ENCODE results near the gene NRXN3. TPM values are rescaled to one million over a fixed set of nuclear protein-coding genes. Genes with fewer than 3 reads are reported as not detected.

NRXN3 gene
- not detected for total RNA-seq
- 0.06 TPM for total RNA-seq (2013)
- 0 to 0.12 (median 0) reads per million in 29 experiments for total RNA-seq

GRCh38 chr14:78170203-78170602 is at the start of gene NRXN3:
NRXN3 (plus strand) TSS chr14:78170373; CDS start chr14:78243094, 72,721 bp downstream.
- no peaks in the 10 kb centered on the region for H3K9me3 ChIP-seq
- POLR2A ChIA-PET = no interaction called here
- Mint-ChIP-seq H3K36me3 (no peaks in the 10 kb centered on the region), H3K4me1 (no peaks in the 10 kb centered on the region), H3K9me3 (peaks cover 0 to 3% (median 0%) of the 10 kb centered on the region in 3 donors), H3K4me3 (no peak within 1 kb of the TSS), H3K27ac (no peak within 1 kb of the TSS), H3K27me3 (peaks cover 24 to 29% of the 10 kb centered on the region in 2 donors)
- H3K4me3 ChIP-seq (ENCODE audit: control insufficient read depth in 1 of 2, extremely low read depth in 1 of 2, low read length in 1 of 2) = no peak within 1 kb of the TSS
- WGBS (ENCODE audit: insufficient coverage) = no CpG with 5 or more reads among the region's 7 CpGs
- H3K27ac ChIP-seq (ENCODE audit: low read length) = no peak within 1 kb of the TSS
- H3K4me1 ChIP-seq (ENCODE audit: control insufficient read depth in 1 of 2, extremely low read depth in 1 of 2, insufficient read depth in 2 of 2, low read length in 2 of 2) = no peaks in the 10 kb centered on the region
- ATAC-seq (replicated peaks in 1 of 4) (no peak), DNase-seq (no peak)
- no peaks in the 10 kb centered on the region for H3K36me3 ChIP-seq (ENCODE audit: control insufficient read depth in 2 of 2, extremely low read depth in 1 of 2, insufficient read depth in 1 of 2, low read length in 1 of 2)
- peaks cover 7 to 18% of the 10 kb centered on the region in 2 experiments for H3K27me3 ChIP-seq (replicated peaks in 1 of 2; ENCODE audit: control insufficient read depth in 2 of 2, extremely low read depth in 1 of 2, insufficient read depth in 2 of 2, low read length in 1 of 2)
- CTCF ChIA-PET = no interaction called here

DNA sequence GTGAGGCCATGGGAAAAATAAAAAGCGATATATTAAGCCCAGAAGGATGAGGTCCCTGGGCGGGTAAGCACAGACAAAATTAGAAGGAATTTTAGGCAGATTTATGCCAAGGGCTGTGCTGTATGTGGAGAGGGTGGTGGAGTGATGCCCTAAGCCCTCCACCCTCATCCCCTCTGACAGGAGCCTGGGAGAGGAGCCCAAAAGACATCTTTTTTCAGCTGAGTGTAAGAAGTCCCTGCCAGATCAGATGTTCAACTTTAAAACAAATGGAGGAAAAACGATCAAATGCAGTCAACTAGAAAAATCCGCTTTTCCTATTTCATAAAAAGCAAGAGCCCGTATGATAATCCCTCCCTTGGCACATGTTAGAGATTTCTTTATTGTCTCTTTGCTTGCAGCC is 47.7 kb upstream of the NRXN3 start:
- ChIA-PET POLR2A (no interaction called here), CTCF (no interaction called here)
- no peak for DNase-seq
- no peaks in the 10 kb centered on the region for H3K9me3 ChIP-seq
- H3K4me1 ChIP-seq (ENCODE audit: control insufficient read depth in 1 of 2, extremely low read depth in 1 of 2, insufficient read depth in 2 of 2, low read length in 2 of 2) = no peaks in the 10 kb centered on the region
- no peak overlapping the region for H3K4me3 Mint-ChIP-seq
- no peak for ATAC-seq (replicated peaks in 1 of 4)
- peaks cover 12 to 21% of the 10 kb centered on the region in 2 donors for H3K27me3 Mint-ChIP-seq
- WGBS (ENCODE audit: insufficient coverage) = 90% methylated on average over 2 of the region's 5 CpGs
- peaks cover 0 to 3% of the 10 kb centered on the region in 2 experiments for H3K27me3 ChIP-seq (replicated peaks in 1 of 2; ENCODE audit: control insufficient read depth in 2 of 2, extremely low read depth in 1 of 2, insufficient read depth in 2 of 2, low read length in 1 of 2)
- H3K36me3 ChIP-seq (ENCODE audit: control insufficient read depth in 2 of 2, extremely low read depth in 1 of 2, insufficient read depth in 1 of 2, low read length in 1 of 2) = no peaks in the 10 kb centered on the region
- H3K36me3 Mint-ChIP-seq = no peaks in the 10 kb centered on the region
- peaks cover 0 to 8% (median 2%) of the 10 kb centered on the region in 3 donors for H3K9me3 Mint-ChIP-seq
- H3K27ac Mint-ChIP-seq = no peak overlapping the region
- H3K4me1 Mint-ChIP-seq = no peaks in the 10 kb centered on the region
- H3K27ac ChIP-seq (ENCODE audit: low read length) = no peak overlapping the region
- no peak overlapping the region for H3K4me3 ChIP-seq (ENCODE audit: control insufficient read depth in 1 of 2, extremely low read depth in 1 of 2, low read length in 1 of 2)

DNA sequence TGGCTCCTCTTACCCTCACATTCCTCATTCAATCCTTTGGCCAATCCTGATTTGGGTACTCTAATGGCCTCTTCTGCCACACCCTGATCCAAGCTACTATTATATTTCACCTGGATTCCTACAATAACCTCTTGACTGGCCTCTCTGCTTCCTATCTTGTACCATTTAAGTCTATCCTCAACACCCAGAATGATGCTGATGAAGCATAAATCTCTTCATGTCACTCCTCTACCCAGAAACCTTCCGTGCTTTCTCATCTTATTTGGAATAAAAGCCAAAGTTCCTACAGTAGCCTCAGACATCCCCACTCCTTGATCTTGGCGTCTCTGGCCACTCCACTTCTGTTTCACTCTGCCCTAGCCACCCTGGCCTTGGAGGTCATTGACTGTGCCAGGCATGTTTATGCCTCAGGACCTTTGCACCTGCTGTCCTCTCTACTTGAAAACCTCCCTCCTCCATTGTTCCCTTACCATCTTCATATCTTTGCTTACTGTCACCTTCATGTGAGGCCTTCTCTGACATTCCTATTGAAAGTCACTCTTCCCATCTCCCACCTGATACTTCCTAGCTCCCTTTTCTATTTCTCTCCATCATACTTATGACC is 46.4 kb upstream of the NRXN3 start:
- Histone ChIP-seq H3K4me3 (ENCODE audit: control insufficient read depth in 1 of 2, extremely low read depth in 1 of 2, low read length in 1 of 2) (no peak overlapping the region), H3K36me3 (ENCODE audit: control insufficient read depth in 2 of 2, extremely low read depth in 1 of 2, insufficient read depth in 1 of 2, low read length in 1 of 2) (no peaks in the 10 kb centered on the region), H3K27ac (ENCODE audit: low read length) (no peak overlapping the region), H3K9me3 (no peaks in the 10 kb centered on the region), H3K4me1 (ENCODE audit: control insufficient read depth in 1 of 2, extremely low read depth in 1 of 2, insufficient read depth in 2 of 2, low read length in 2 of 2) (no peaks in the 10 kb centered on the region), H3K27me3 (replicated peaks in 1 of 2; ENCODE audit: control insufficient read depth in 2 of 2, extremely low read depth in 1 of 2, insufficient read depth in 2 of 2, low read length in 1 of 2) (peaks cover 0 to 3% of the 10 kb centered on the region in 2 experiments)
- Mint-ChIP-seq H3K36me3 (no peaks in the 10 kb centered on the region), H3K4me3 (no peak overlapping the region), H3K27me3 (peaks cover 12 to 16% of the 10 kb centered on the region in 2 donors), H3K27ac (no peak overlapping the region), H3K4me1 (no peaks in the 10 kb centered on the region), H3K9me3 (peaks cover 0 to 5% (median 2%) of the 10 kb centered on the region in 3 donors)
- DNase-seq = no peak
- 77% methylated on average over 2 of the region's 2 CpGs for WGBS (ENCODE audit: insufficient coverage)
- ChIA-PET POLR2A (no interaction called here), CTCF (no interaction called here)
- no peak for ATAC-seq (replicated peaks in 1 of 4)

DNA sequence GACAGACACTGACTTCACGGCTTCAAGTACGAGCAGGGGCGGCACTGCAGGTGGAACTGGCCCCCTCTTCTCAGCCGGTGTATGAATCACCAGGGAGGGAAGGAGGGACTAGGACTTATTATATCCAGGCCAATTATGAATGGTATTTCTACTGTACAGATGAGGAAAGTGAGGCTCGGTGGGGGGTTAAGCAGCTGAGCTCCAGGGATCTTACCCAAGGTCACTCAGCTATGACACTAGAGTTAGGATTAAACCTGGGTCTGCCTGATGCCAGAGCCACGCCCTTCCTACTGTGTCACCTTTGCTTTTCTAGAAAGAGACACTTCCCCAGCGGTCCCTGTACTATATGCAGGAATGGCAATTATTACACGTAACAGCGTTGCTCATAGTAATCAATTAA is 42.2 kb upstream of the NRXN3 start:
- no peaks in the 10 kb centered on the region for H3K4me1 Mint-ChIP-seq
- CTCF ChIA-PET = no interaction called here
- peaks cover 14 to 16% of the 10 kb centered on the region in 2 donors for H3K27me3 Mint-ChIP-seq

DNA sequence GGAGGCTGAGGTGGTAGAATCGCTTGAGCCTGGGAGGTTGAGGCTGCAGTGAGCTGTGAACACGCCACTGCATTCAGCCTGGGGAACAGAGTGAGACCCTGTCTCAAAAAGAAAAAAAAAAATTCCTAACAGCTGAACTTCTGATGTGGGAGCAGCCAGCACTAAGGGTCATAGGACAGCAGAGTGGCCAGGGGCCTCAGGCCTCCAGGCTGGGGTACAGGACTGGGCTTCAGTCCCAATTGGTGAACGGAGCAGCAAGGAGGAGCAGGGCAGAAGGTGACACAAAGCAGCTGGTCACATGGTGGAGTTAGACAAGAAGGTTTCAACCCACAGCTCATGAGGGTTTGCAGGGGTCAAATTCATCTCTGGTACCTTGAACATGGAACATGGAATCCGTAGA is 40.8 kb upstream of the NRXN3 start:
- Mint-ChIP-seq H3K27ac (no peak overlapping the region), H3K36me3 (no peaks in the 10 kb centered on the region), H3K9me3 (no peaks in the 10 kb centered on the region), H3K27me3 (peaks cover 10 to 13% of the 10 kb centered on the region in 2 donors), H3K4me1 (no peaks in the 10 kb centered on the region), H3K4me3 (no peak overlapping the region)
- DNase-seq (no peak), ATAC-seq (replicated peaks in 1 of 4) (no peak)
- H3K27ac ChIP-seq (ENCODE audit: low read length) = no peak overlapping the region
- no peaks in the 10 kb centered on the region for H3K27me3 ChIP-seq (replicated peaks in 1 of 2; ENCODE audit: control insufficient read depth in 2 of 2, extremely low read depth in 1 of 2, insufficient read depth in 2 of 2, low read length in 1 of 2)
- H3K4me3 ChIP-seq (ENCODE audit: control insufficient read depth in 1 of 2, extremely low read depth in 1 of 2, low read length in 1 of 2) = no peak overlapping the region
- CTCF ChIA-PET = no interaction called here
- H3K36me3 ChIP-seq (ENCODE audit: control insufficient read depth in 2 of 2, extremely low read depth in 1 of 2, insufficient read depth in 1 of 2, low read length in 1 of 2) = no peaks in the 10 kb centered on the region
- no peaks in the 10 kb centered on the region for H3K9me3 ChIP-seq
- POLR2A ChIA-PET = no interaction called here
- WGBS (ENCODE audit: insufficient coverage) = 54% methylated on average over 3 of the region's 4 CpGs
- no peaks in the 10 kb centered on the region for H3K4me1 ChIP-seq (ENCODE audit: control insufficient read depth in 1 of 2, extremely low read depth in 1 of 2, insufficient read depth in 2 of 2, low read length in 2 of 2)

More for the DNA sequence above, 42.2 kb upstream of the NRXN3 start:
- Mint-ChIP-seq H3K4me3 (no peak overlapping the region), H3K36me3 (no peaks in the 10 kb centered on the region), H3K27ac (no peak overlapping the region), H3K9me3 (peaks cover 0 to 5% (median 0%) of the 10 kb centered on the region in 3 donors)
- no peak overlapping the region for H3K4me3 ChIP-seq (ENCODE audit: control insufficient read depth in 1 of 2, extremely low read depth in 1 of 2, low read length in 1 of 2)
- POLR2A ChIA-PET = no interaction called here
- no peaks in the 10 kb centered on the region for H3K36me3 ChIP-seq (ENCODE audit: control insufficient read depth in 2 of 2, extremely low read depth in 1 of 2, insufficient read depth in 1 of 2, low read length in 1 of 2)
- no peaks in the 10 kb centered on the region for H3K27me3 ChIP-seq (replicated peaks in 1 of 2; ENCODE audit: control insufficient read depth in 2 of 2, extremely low read depth in 1 of 2, insufficient read depth in 2 of 2, low read length in 1 of 2)
- H3K9me3 ChIP-seq = no peaks in the 10 kb centered on the region
- no peak overlapping the region for H3K27ac ChIP-seq (ENCODE audit: low read length)
- no peaks in the 10 kb centered on the region for H3K4me1 ChIP-seq (ENCODE audit: control insufficient read depth in 1 of 2, extremely low read depth in 1 of 2, insufficient read depth in 2 of 2, low read length in 2 of 2)
- WGBS (ENCODE audit: insufficient coverage) = 87% methylated on average over 3 of the region's 9 CpGs
- DNase-seq (no peak), ATAC-seq (replicated peaks in 1 of 4) (no peak)

- H3K4me1 Mint-ChIP-seq = no peaks in the 10 kb centered on the region
- H3K36me3 ChIP-seq (ENCODE audit: control insufficient read depth in 2 of 2, extremely low read depth in 1 of 2, insufficient read depth in 1 of 2, low read length in 1 of 2) = no peaks in the 10 kb centered on the region
- no peak overlapping the region for H3K27ac ChIP-seq (ENCODE audit: low read length)
- DNase-seq (no peak), ATAC-seq (replicated peaks in 1 of 4) (no peak)
- H3K4me1 ChIP-seq (ENCODE audit: control insufficient read depth in 1 of 2, extremely low read depth in 1 of 2, insufficient read depth in 2 of 2, low read length in 2 of 2) = no peaks in the 10 kb centered on the region
- no peaks in the 10 kb centered on the region for H3K9me3 Mint-ChIP-seq
- H3K36me3 Mint-ChIP-seq = no peaks in the 10 kb centered on the region
- no peak overlapping the region for H3K4me3 ChIP-seq (ENCODE audit: control insufficient read depth in 1 of 2, extremely low read depth in 1 of 2, low read length in 1 of 2)
- no CpG with 5 or more reads among the region's 1 CpG for WGBS (ENCODE audit: insufficient coverage)
- ChIA-PET CTCF (no interaction called here), POLR2A (no interaction called here)
- no peaks in the 10 kb centered on the region for H3K9me3 ChIP-seq
- H3K27ac Mint-ChIP-seq = no peak overlapping the region
- peaks cover 10% of the 10 kb centered on the region in 2 donors for H3K27me3 Mint-ChIP-seq
- H3K4me3 Mint-ChIP-seq = no peak overlapping the region
- H3K27me3 ChIP-seq (replicated peaks in 1 of 2; ENCODE audit: control insufficient read depth in 2 of 2, extremely low read depth in 1 of 2, insufficient read depth in 2 of 2, low read length in 1 of 2) = no peaks in the 10 kb centered on the region
Observed at GRCh38 chr14:78130356-78130755, 39.8 kb upstream of the NRXN3 start.

- Mint-ChIP-seq H3K36me3 (no peaks in the 10 kb centered on the region), H3K4me3 (no peak overlapping the region), H3K27ac (no peak overlapping the region), H3K9me3 (no peaks in the 10 kb centered on the region), H3K4me1 (no peaks in the 10 kb centered on the region), H3K27me3 (peaks cover 7 to 14% of the 10 kb centered on the region in 2 donors)
- POLR2A ChIA-PET = no interaction called here
- DNase-seq = no peak
- no peaks in the 10 kb centered on the region for H3K36me3 ChIP-seq (ENCODE audit: control insufficient read depth in 2 of 2, extremely low read depth in 1 of 2, insufficient read depth in 1 of 2, low read length in 1 of 2)
- no peaks in the 10 kb centered on the region for H3K9me3 ChIP-seq
- H3K27me3 ChIP-seq (replicated peaks in 1 of 2; ENCODE audit: control insufficient read depth in 2 of 2, extremely low read depth in 1 of 2, insufficient read depth in 2 of 2, low read length in 1 of 2) = no peaks in the 10 kb centered on the region
- H3K4me1 ChIP-seq (ENCODE audit: control insufficient read depth in 1 of 2, extremely low read depth in 1 of 2, insufficient read depth in 2 of 2, low read length in 2 of 2) = no peaks in the 10 kb centered on the region
- no peak for ATAC-seq (replicated peaks in 1 of 4)
- no peak overlapping the region for H3K27ac ChIP-seq (ENCODE audit: low read length)
- CTCF ChIA-PET = no interaction called here
- 77% methylated on average over 3 of the region's 4 CpGs for WGBS (ENCODE audit: insufficient coverage)
- H3K4me3 ChIP-seq (ENCODE audit: control insufficient read depth in 1 of 2, extremely low read depth in 1 of 2, low read length in 1 of 2) = no peak overlapping the region
Observed at GRCh38 chr14:78131201-78131600, 39.0 kb upstream of the NRXN3 start.
